ENCODE measurements around the gene R3HDML. TPM values are rescaled to one million over a fixed set of nuclear protein-coding genes. Genes with fewer than 3 reads are reported as not detected.

Gene R3HDML
- total and polyA plus RNA-seq, 9 donors: not detected

DNA sequence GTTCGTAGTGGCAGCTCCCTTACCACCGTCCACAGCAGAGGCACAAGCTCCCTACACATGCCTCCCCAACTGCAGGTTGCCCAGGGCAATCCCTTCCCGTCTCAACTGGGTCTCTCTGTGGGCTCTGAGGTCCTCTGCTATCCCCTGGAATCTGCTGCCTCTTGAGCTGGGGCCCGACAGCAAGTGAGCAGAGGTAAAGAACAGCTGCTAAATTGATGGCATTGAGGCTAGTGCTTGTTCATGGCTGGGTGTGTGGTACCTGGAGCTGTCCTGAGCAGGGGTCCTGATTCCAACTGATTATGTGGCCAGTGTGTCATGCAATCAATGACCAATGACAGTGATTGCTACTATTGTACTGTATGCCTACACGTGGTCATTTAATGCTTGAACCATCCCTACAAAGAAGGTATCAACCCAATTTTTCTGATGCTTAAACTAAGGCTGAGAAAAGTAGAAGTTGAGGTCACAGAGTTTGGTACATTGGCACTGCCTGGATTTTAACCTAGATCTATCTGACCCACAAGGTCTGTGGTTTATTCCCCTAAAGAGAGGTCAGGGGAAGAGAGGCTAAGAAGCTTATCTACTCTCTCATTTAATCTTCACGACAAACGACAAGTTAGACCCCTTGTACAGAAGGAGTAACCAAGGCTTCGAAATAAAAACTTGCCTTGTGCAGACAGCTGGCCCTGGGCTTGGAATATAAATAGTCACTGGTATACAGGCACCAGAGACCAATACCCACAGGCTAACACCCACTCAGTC lies 59.7 kb downstream of the R3HDML start:
- WGBS (ENCODE audit: insufficient coverage): no CpG with 5 or more reads among the region's 8 CpGs
- no peak overlapping the region for H3K27ac ChIP-seq (ENCODE audit: low read length)
- no peak overlapping the region for H3K4me3 ChIP-seq (ENCODE audit: low read length)

DNA sequence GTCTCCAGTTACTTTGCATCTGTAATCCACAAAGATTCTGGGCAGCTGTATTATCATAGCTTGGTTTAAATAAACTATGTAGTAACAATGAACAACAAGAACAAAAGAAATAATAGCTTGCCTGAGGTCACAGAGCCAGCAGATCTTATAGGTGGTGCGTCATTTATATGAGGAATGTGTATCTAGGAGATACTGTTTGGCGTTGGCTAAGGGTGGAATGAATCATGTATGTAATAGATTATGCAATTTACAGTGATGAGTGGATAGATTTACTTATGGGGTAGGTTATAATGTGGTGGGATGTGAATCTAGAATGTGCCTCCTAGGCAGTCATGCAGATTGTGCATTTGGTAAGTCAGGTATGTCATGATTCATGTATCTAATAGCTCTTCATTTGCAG lies 61.5 kb downstream of the R3HDML start:
- no peaks in the 10 kb centered on the region for H3K36me3 ChIP-seq (ENCODE audit: control insufficient read depth, insufficient read depth, low read length)
- H3K4me1 ChIP-seq (ENCODE audit: control insufficient read depth, insufficient read depth, low read length): no peaks in the 10 kb centered on the region

More for the DNA sequence above, 59.7 kb downstream of the R3HDML start:
- H3K4me1 ChIP-seq (ENCODE audit: control insufficient read depth, insufficient read depth, low read length): no peaks in the 10 kb centered on the region
- H3K9me3 ChIP-seq (replicated peaks; ENCODE audit: control insufficient read depth, low read depth, low read length): no peaks in the 10 kb centered on the region
- H3K27me3 ChIP-seq (ENCODE audit: control insufficient read depth, insufficient read depth, low read length): peaks cover 22% of the 10 kb centered on the region
- no peaks in the 10 kb centered on the region for H3K36me3 ChIP-seq (ENCODE audit: control insufficient read depth, insufficient read depth, low read length)
- DNase-seq: no peak

DNA sequence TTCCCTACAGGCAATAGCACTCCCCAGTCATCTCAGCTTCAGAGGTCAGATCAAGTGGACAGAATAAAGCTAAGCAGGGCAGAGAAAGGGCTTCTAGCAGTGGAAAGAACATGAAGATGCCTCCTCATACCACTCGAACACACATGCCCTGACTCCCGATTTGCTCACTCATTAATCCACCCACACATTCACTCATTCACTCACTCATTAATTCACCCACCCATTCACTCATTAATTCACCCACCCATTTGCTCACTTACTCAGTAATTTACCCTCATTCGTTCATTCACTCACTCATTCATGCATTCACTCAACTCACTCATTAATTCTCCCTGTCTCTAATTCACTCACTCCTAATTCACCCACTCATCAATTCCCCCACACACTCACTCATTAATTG lies 62.6 kb downstream of the R3HDML start:
- DNase-seq: no peak
- no peaks in the 10 kb centered on the region for H3K9me3 ChIP-seq (replicated peaks; ENCODE audit: control insufficient read depth, low read depth, low read length)
- 63% methylated on average over 3 of the region's 3 CpGs for WGBS (ENCODE audit: insufficient coverage)

More for the DNA sequence above, 61.5 kb downstream of the R3HDML start:
- Histone ChIP-seq H3K4me3 (ENCODE audit: low read length) (no peak overlapping the region), H3K27ac (ENCODE audit: low read length) (no peak overlapping the region), H3K9me3 (replicated peaks; ENCODE audit: control insufficient read depth, low read depth, low read length) (no peaks in the 10 kb centered on the region), H3K27me3 (ENCODE audit: control insufficient read depth, insufficient read depth, low read length) (peaks cover 21% of the 10 kb centered on the region)
- 40% methylated on average over 1 of the region's 2 CpGs for WGBS (ENCODE audit: insufficient coverage)
- DNase-seq: no peak

DNA sequence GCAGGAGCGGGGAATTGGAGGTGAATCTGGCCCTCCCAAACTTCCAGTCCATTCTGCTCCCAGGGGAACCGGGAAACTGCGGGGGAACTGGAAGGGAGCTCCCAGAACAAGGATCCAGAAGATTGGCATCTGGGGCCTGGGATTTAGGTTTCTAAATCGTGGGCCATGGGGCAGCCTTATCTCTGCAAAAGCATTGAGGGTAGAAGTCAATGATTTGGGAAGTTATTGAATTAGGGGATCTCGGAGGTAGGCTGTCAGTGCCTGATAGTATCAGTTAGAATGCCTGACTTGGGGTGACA lies 63.8 kb downstream of the R3HDML start:
- H3K9me3 ChIP-seq (replicated peaks; ENCODE audit: control insufficient read depth, low read depth, low read length): no peaks in the 10 kb centered on the region
- peaks cover 15% of the 10 kb centered on the region for H3K27me3 ChIP-seq (ENCODE audit: control insufficient read depth, insufficient read depth, low read length)
- DNase-seq: no peak
- H3K27ac ChIP-seq (ENCODE audit: low read length): no peak overlapping the region
- 76% methylated on average over 4 of the region's 5 CpGs for WGBS (ENCODE audit: insufficient coverage)
- no peaks in the 10 kb centered on the region for H3K36me3 ChIP-seq (ENCODE audit: control insufficient read depth, insufficient read depth, low read length)
- H3K4me1 ChIP-seq (ENCODE audit: control insufficient read depth, insufficient read depth, low read length): no peaks in the 10 kb centered on the region
- no peak overlapping the region for H3K4me3 ChIP-seq (ENCODE audit: low read length)

More for the DNA sequence above, 62.6 kb downstream of the R3HDML start:
- Histone ChIP-seq H3K36me3 (ENCODE audit: control insufficient read depth, insufficient read depth, low read length) (no peaks in the 10 kb centered on the region), H3K27ac (ENCODE audit: low read length) (no peak overlapping the region), H3K4me3 (ENCODE audit: low read length) (no peak overlapping the region), H3K4me1 (ENCODE audit: control insufficient read depth, insufficient read depth, low read length) (no peaks in the 10 kb centered on the region), H3K27me3 (ENCODE audit: control insufficient read depth, insufficient read depth, low read length) (peaks cover 21% of the 10 kb centered on the region)

Other genes with a start within 250 kb of the R3HDML start
- gene JPH2, start 149.9 kb upstream of the R3HDML start, total RNA-seq: 76.8 TPM
- 100 to 1,000 TPM in 2 of 8 donors, 10 to 100 TPM in 6; 55.5 to 110 (median 83.1) TPM for gene JPH2, start 149.9 kb upstream of the R3HDML start, polyA plus RNA-seq (ENCODE audit: insufficient read depth in 1 of 8, insufficient read length in 8 of 8, low replicate concordance in 1 of 8)
- 27.8 TPM for gene OSER1, start 126.3 kb upstream of the R3HDML start, total RNA-seq
- 10 to 100 TPM; 24.3 to 31.0 (median 27.1) TPM for gene OSER1, start 126.3 kb upstream of the R3HDML start, polyA plus RNA-seq (ENCODE audit: insufficient read depth in 1 of 8, insufficient read length in 8 of 8, low replicate concordance in 1 of 8)
- 0.18 TPM for gene GDAP1L1, start 89.7 kb upstream of the R3HDML start, total RNA-seq
- under 1 TPM in 7 of 8 donors, not detected in 1; 0.06 to 0.89 (median 0.27) TPM for gene GDAP1L1, start 89.7 kb upstream of the R3HDML start, polyA plus RNA-seq (ENCODE audit: insufficient read depth in 1 of 8, insufficient read length in 8 of 8, low replicate concordance in 1 of 8)
- 6.8 TPM for gene FITM2, start 25.8 kb upstream of the R3HDML start, total RNA-seq
- 1 to 10 TPM; 6.2 to 7.1 (median 6.7) TPM for gene FITM2, start 25.8 kb upstream of the R3HDML start, polyA plus RNA-seq (ENCODE audit: insufficient read depth in 1 of 8, insufficient read length in 8 of 8, low replicate concordance in 1 of 8)
- under 0.01 TPM for gene HNF4A, start 18.7 kb downstream of the R3HDML start, total RNA-seq
- gene HNF4A, start 18.7 kb downstream of the R3HDML start, polyA plus RNA-seq (ENCODE audit: insufficient read depth in 1 of 8, insufficient read length in 8 of 8, low replicate concordance in 1 of 8): 10 to 100 TPM in 1 of 8 donors, 1 to 10 TPM in 1, under 1 TPM in 5, not detected in 1; 0.03 to 11.1 (median 0.11) TPM
- 3.3 TPM for gene TTPAL, start 138.8 kb downstream of the R3HDML start, total RNA-seq
- gene TTPAL, start 138.8 kb downstream of the R3HDML start, polyA plus RNA-seq (ENCODE audit: insufficient read depth in 1 of 8, insufficient read length in 8 of 8, low replicate concordance in 1 of 8): 1 to 10 TPM; 4.5 to 7.5 (median 5.5) TPM
- 27.5 TPM for gene SERINC3, start 185.0 kb downstream of the R3HDML start, total RNA-seq
- 10 to 100 TPM; 41.3 to 50.0 (median 44.8) TPM for gene SERINC3, start 185.0 kb downstream of the R3HDML start, polyA plus RNA-seq (ENCODE audit: insufficient read depth in 1 of 8, insufficient read length in 8 of 8, low replicate concordance in 1 of 8)
- 48.2 TPM for gene PKIG, start 245.5 kb downstream of the R3HDML start, total RNA-seq
- gene PKIG, start 245.5 kb downstream of the R3HDML start, polyA plus RNA-seq (ENCODE audit: insufficient read depth in 1 of 8, insufficient read length in 8 of 8, low replicate concordance in 1 of 8): 10 to 100 TPM; 40.5 to 53.3 (median 44.4) TPM

Data from muscle of leg (tissue), 11 donors.